ENCODE results near the gene HERC6.

The HERC6 gene

GRCh38 chr4:88481537-88481936, 102.9 kb downstream of the HERC6 start:
- TF ChIP-seq CTCF (IDR thresholded peaks at IDR 0.05; ENCODE audit: insufficient read depth, missing control alignments) = no peak
- DNase-seq (ENCODE audit: insufficient read length, low spot score) (no peak), FAIRE-seq (no peak)

DNA sequence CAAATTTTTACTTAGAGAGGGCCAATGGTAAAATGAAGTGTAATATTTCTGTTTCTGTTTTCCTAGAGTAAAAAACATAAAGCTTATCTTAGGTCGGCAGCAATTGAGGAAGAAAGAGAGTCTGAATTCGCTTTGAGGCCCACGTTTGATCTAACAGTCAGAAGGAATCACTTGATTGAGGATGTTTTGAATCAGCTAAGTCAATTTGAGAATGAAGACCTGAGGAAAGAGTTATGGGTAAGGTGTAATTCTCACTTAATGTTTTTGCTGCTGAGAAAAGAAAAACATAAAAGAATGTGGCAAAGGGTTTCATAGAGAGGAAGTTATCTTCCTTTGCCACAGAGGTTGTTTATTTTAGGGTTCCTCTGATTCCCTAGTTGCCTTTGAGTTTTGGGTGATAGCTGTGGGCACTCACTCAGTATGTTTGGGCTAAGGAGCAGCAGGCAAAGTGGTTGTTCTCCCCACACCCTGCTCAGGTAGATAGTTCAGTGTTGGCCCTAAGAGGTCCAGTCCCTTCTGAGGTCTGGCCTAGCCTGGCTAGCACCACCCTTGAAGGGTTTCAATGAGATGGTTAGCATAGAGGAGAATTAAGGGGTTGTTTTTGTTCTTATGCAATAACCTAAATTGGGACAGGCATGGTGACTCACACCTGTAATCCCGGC, 110.6 kb downstream of the HERC6 start:
- TF ChIP-seq CTCF (IDR thresholded peaks at IDR 0.05; ENCODE audit: insufficient read depth, missing control alignments) = no peak
- DNase-seq (ENCODE audit: insufficient read length, low spot score) (no peak), FAIRE-seq (no peak)
